Duodenal mucosa (tissue), 2 donors: ENCODE measurements around the gene ECM1.
A peak's percentile ranks its signal among the peaks of the same experiment; 100 is the strongest.

Experiments
- H3K27ac ChIP-seq: one replicate; pipeline ENCODE4 v1.7.0; 2013; ENCODE audit warnings: low read depth, low read length
- H3K27me3 ChIP-seq, 2 donors: one replicate each; pipeline ENCODE4 v1.7.0; 2013; ENCODE audit warnings: low read length in 2 of 2, control low read depth in 1 of 2; ENCODE audit not compliant: insufficient read depth in 2 of 2, control insufficient read depth in 1 of 2
- H3K36me3 ChIP-seq, 2 donors: one replicate each; pipeline ENCODE4 v1.7.0; 2013; ENCODE audit warnings: low read length in 2 of 2, control low read depth in 1 of 2; ENCODE audit not compliant: insufficient read depth in 2 of 2, control insufficient read depth in 1 of 2
- H3K4me1 ChIP-seq, 2 donors: one replicate each; pipeline ENCODE4 v1.7.0; 2013; ENCODE audit warnings: low read length in 2 of 2, control low read depth in 1 of 2; ENCODE audit not compliant: insufficient read depth in 2 of 2, control insufficient read depth in 1 of 2
- H3K4me3 ChIP-seq, 2 donors: one replicate each; pipeline ENCODE4 v1.7.0; 2013; ENCODE audit warnings: low read length in 2 of 2, low read depth in 1 of 2
- H3K9ac ChIP-seq, 2 donors: one replicate each; pipeline ENCODE4 v1.7.0; 2013; ENCODE audit warnings: low read length in 2 of 2, low read depth in 1 of 2
- H3K9me3 ChIP-seq, 2 donors: one replicate each; pipeline ENCODE4 v1.7.0; 2013; ENCODE audit warnings: low read length in 2 of 2, control low read depth in 1 of 2; ENCODE audit not compliant: control insufficient read depth in 1 of 2

Gene ECM1

GRCh38 chr1:150479370-150479769 lies 28.5 kb upstream of the ECM1 start:
- Histone ChIP-seq H3K9ac (no peak overlapping the region), H3K27ac (no peak overlapping the region), H3K9me3 (no peaks in the 10 kb centered on the region), H3K36me3 (no peaks in the 10 kb centered on the region), H3K4me3 (no peak overlapping the region), H3K27me3 (no peaks in the 10 kb centered on the region), H3K4me1 (peaks cover 6 to 9% of the 10 kb centered on the region in 2 donors)

DNA sequence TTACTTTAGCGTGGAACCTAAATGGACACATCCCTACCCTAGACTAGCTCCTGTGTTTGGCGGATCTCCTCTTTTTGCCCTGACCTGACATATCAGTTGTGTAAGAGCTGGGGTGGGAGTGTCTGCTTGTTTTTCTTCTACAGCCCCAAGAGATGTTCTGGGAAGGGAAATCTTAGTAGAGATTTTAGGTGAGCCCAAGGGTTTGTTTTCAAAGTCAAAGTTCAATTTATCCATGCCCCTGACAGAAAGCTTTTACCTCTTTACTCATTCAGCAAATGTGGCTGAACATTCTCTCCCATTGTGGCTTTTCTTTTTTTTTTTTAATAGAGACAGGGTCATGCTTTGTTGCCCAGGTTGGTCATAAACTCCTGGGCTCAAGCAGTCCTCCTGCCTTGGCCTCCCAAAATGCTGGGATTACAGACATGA lies 28.0 kb upstream of the ECM1 start:
- Histone ChIP-seq H3K27me3 (no peaks in the 10 kb centered on the region), H3K36me3 (no peaks in the 10 kb centered on the region), H3K9ac (no peak overlapping the region), H3K27ac (no peak overlapping the region), H3K4me1 (peaks cover 6 to 9% of the 10 kb centered on the region in 2 donors), H3K4me3 (no peak overlapping the region), H3K9me3 (no peaks in the 10 kb centered on the region)

- H3K36me3 ChIP-seq = peaks cover 0 to 7% of the 10 kb centered on the region in 2 donors
- no peak overlapping the region for H3K27ac ChIP-seq
- H3K4me1 ChIP-seq = peaks cover 6 to 7% of the 10 kb centered on the region in 2 donors
- no peak overlapping the region for H3K9ac ChIP-seq
- no peaks in the 10 kb centered on the region for H3K27me3 ChIP-seq
- H3K4me3 ChIP-seq = no peak overlapping the region
- H3K9me3 ChIP-seq = no peaks in the 10 kb centered on the region
Measured at GRCh38 chr1:150484431-150484830, 23.5 kb upstream of the ECM1 start.

GRCh38 chr1:150484861-150485260 lies 23.0 kb upstream of the ECM1 start:
- Histone ChIP-seq H3K9ac (no peak overlapping the region), H3K4me3 (no peak overlapping the region), H3K27ac (no peak overlapping the region), H3K36me3 (peaks cover 0 to 9% of the 10 kb centered on the region in 2 donors), H3K27me3 (no peaks in the 10 kb centered on the region), H3K9me3 (no peaks in the 10 kb centered on the region), H3K4me1 (peaks cover 6 to 7% of the 10 kb centered on the region in 2 donors)

GRCh38 chr1:150486966-150487762 lies 20.7 kb upstream of the ECM1 start, which contains the start of gene TARS2:
TSS of gene TARS2 (plus strand) at chr1:150487419. CDS start at chr1:150487451, 32 bp downstream.
- H3K36me3 ChIP-seq = peaks cover 5 to 28% of the 10 kb centered on the region in 2 donors
- peaks cover 6 to 7% of the 10 kb centered on the region in 2 donors for H3K4me1 ChIP-seq
- H3K4me3 ChIP-seq = peak within 1 kb of the TSS; percentile 90 to 96
- H3K27me3 ChIP-seq = no peaks in the 10 kb centered on the region
- H3K9ac ChIP-seq = peak within 1 kb of the TSS; percentile 61 to 81
- no peaks in the 10 kb centered on the region for H3K9me3 ChIP-seq
- no peak within 1 kb of the TSS for H3K27ac ChIP-seq

DNA sequence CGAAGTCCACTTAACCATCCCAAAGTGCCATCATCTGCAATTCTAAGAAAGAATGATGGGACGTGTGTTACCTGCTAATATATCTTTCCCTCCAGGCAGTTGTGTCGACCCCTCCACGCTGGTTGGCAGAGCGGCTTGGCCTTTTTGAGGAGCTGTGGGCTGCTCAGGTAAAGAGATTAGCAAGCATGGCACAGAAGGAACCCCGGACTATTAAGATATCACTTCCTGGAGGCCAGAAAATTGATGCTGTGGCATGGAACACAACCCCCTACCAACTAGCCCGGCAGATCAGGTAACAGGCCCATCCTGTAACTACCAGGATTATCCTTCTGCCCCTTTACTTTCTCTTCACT lies 20.2 kb upstream of the ECM1 start:
- H3K27ac ChIP-seq = no peak overlapping the region
- H3K4me3 ChIP-seq = peak overlapping the region; percentile 90 to 96

DNA sequence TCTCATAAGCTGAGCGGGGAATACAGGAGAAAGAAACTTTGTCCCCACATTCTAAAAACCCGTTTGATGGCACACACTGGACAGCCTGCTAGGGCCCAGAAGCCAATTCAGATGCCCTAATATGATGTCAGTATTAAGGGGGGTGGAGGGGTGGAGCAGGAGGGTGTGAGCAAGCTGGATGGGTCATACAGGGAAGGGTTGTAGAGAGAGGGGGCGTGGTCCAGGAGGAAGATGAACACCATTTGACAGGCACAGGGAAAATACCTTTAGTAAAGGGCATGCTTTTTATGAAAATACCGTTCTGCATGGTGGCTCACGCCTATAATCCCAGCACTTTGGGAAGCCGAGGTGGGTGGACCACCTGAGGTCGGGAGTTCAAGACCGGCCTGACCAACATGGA lies 14.7 kb upstream of the ECM1 start:
- Histone ChIP-seq H3K27me3 (no peaks in the 10 kb centered on the region), H3K4me3 (no peak overlapping the region), H3K9me3 (no peaks in the 10 kb centered on the region), H3K4me1 (peaks cover 0 to 2% of the 10 kb centered on the region in 2 donors), H3K9ac (no peak overlapping the region), H3K36me3 (peaks cover 20 to 58% of the 10 kb centered on the region in 2 donors), H3K27ac (no peak overlapping the region)

More for the DNA sequence above, 20.2 kb upstream of the ECM1 start:
- H3K9me3 ChIP-seq = no peaks in the 10 kb centered on the region
- H3K9ac ChIP-seq = peak overlapping the region; percentile 61 to 81
- peaks cover 6 to 7% of the 10 kb centered on the region in 2 donors for H3K4me1 ChIP-seq
- peaks cover 7 to 33% of the 10 kb centered on the region in 2 donors for H3K36me3 ChIP-seq
- H3K27me3 ChIP-seq = no peaks in the 10 kb centered on the region

DNA sequence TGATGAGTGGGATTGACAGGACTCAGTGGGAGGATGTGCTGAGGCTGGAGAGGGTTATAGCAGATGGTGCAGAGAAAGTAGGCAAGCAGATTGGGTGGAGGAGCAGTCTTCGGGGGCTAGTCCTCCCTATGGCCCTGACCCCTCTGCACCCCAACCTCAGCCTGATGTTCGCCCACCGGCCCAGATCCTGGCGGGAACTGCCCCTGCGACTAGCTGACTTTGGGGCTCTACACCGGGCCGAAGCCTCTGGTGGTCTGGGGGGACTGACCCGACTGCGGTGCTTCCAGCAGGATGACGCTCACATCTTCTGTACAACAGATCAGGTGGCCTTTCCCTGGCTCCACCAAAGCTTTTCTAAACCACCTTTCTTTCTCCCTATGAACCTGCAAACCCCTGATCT lies 9.6 kb upstream of the ECM1 start:
- Histone ChIP-seq H3K4me1 (no peaks in the 10 kb centered on the region), H3K27me3 (no peaks in the 10 kb centered on the region), H3K36me3 (peaks cover 25 to 44% of the 10 kb centered on the region in 2 donors), H3K4me3 (no peak overlapping the region), H3K9me3 (no peaks in the 10 kb centered on the region), H3K27ac (no peak overlapping the region), H3K9ac (no peak overlapping the region)

DNA sequence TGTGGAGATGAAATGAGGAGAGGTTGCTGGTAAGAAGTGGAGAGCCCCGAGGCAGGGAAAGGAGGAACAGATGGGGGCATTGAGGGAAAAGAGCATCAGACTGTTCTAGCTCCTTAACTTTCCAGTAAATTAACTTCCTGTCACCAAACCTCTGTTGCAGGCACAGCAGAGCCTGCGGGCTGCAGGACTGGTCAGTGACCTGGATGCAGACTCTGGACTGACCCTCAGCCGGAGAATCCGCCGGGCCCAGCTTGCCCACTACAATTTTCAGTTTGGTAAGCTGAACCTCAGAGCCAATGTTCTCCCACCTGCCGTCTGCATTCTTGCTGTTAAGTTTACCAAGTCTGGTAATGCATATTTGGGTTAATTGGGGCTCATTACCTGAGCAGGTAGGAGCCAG lies 2.5 kb upstream of the ECM1 start:
- H3K9me3 ChIP-seq = no peaks in the 10 kb centered on the region
- peaks cover 13 to 40% of the 10 kb centered on the region in 2 donors for H3K36me3 ChIP-seq
- H3K4me3 ChIP-seq = no peak overlapping the region
- H3K27ac ChIP-seq = no peak overlapping the region
- H3K4me1 ChIP-seq = peaks cover 0 to 8% of the 10 kb centered on the region in 2 donors
- H3K9ac ChIP-seq = no peak overlapping the region
- no peaks in the 10 kb centered on the region for H3K27me3 ChIP-seq

- H3K27ac ChIP-seq = no peak overlapping the region
- peaks cover 0 to 8% of the 10 kb centered on the region in 2 donors for H3K4me1 ChIP-seq
- no peak overlapping the region for H3K9ac ChIP-seq
- H3K36me3 ChIP-seq = peaks cover 10 to 35% of the 10 kb centered on the region in 2 donors
- no peak overlapping the region for H3K4me3 ChIP-seq
- H3K9me3 ChIP-seq = no peaks in the 10 kb centered on the region
- H3K27me3 ChIP-seq = no peaks in the 10 kb centered on the region
Measured at GRCh38 chr1:150508982-150509381, 1.1 kb downstream of the ECM1 start.
